Hepatocyte (in vitro differentiated cells): ENCODE results near the gene FARP1.

ENCODE experiments used
- EZH2 ChIP-seq: fragments of 200-600 bp; sonication (generic); IDR thresholded peaks from 2 replicates; pipeline ENCODE4 v1.6.1; 2016; ENCODE audit warnings: antibody characterized with exemption, mild to moderate bottlenecking, borderline replicate concordance
- TF ChIP-seq, protein P1 (sequence below): fragments of 200-600 bp; sonication (generic); IDR thresholded peaks from 2 replicates; pipeline ENCODE4 v1.5.1; 2016; ENCODE audit warnings: antibody characterized with exemption, mild to moderate bottlenecking; ENCODE audit not compliant: poor library complexity

DNA sequence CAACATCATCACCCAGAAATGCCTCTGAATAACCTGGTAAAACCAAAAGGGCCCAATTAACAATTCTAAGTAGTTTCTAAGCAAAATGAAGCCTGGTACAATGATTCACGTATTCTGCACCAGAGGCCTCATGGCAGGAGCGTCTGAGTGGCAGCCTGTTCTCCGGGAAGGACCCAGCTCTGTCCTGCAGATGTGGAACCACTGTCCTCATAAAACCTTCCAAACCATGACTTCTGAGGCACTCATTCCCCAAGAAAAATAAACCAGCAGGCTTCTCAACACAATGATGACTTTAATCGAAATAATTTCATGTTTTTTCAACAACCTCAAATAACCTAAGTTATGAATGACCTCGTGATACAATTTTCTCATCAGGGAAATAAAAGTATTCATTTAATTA, 344.1 kb downstream of the FARP1 start:
- TF ChIP-seq, protein P1, sequence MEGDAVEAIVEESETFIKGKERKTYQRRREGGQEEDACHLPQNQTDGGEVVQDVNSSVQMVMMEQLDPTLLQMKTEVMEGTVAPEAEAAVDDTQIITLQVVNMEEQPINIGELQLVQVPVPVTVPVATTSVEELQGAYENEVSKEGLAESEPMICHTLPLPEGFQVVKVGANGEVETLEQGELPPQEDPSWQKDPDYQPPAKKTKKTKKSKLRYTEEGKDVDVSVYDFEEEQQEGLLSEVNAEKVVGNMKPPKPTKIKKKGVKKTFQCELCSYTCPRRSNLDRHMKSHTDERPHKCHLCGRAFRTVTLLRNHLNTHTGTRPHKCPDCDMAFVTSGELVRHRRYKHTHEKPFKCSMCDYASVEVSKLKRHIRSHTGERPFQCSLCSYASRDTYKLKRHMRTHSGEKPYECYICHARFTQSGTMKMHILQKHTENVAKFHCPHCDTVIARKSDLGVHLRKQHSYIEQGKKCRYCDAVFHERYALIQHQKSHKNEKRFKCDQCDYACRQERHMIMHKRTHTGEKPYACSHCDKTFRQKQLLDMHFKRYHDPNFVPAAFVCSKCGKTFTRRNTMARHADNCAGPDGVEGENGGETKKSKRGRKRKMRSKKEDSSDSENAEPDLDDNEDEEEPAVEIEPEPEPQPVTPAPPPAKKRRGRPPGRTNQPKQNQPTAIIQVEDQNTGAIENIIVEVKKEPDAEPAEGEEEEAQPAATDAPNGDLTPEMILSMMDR, result no peak
- no peak for TF ChIP-seq EZH2
